Measurements from ENCODE around the gene GALT. TPM values are rescaled to one million over a fixed set of nuclear protein-coding genes. Genes with fewer than 3 reads are reported as not detected.

GALT gene
- total RNA-seq, 1 donor from 2014 or later: 51.5 TPM

- intact Hi-C loops (cut with micrococcal nuclease): no loop called here
- H3K36me3 ChIP-seq: peaks cover 5% of the 10 kb centered on the region
- H3K4me3 ChIP-seq: no peak overlapping the region
- H3K27me3 ChIP-seq (ENCODE audit: low read depth): no peaks in the 10 kb centered on the region
- H3K4me1 ChIP-seq: peaks cover 22% of the 10 kb centered on the region
- TF ChIP-seq, protein P1, sequence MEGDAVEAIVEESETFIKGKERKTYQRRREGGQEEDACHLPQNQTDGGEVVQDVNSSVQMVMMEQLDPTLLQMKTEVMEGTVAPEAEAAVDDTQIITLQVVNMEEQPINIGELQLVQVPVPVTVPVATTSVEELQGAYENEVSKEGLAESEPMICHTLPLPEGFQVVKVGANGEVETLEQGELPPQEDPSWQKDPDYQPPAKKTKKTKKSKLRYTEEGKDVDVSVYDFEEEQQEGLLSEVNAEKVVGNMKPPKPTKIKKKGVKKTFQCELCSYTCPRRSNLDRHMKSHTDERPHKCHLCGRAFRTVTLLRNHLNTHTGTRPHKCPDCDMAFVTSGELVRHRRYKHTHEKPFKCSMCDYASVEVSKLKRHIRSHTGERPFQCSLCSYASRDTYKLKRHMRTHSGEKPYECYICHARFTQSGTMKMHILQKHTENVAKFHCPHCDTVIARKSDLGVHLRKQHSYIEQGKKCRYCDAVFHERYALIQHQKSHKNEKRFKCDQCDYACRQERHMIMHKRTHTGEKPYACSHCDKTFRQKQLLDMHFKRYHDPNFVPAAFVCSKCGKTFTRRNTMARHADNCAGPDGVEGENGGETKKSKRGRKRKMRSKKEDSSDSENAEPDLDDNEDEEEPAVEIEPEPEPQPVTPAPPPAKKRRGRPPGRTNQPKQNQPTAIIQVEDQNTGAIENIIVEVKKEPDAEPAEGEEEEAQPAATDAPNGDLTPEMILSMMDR (IDR thresholded peaks at IDR 0.05; ENCODE audit: borderline replicate concordance): no peak
- H3K9me3 ChIP-seq (replicated peaks): peaks cover 9% of the 10 kb centered on the region
- DNase-seq: no peak
- no peak overlapping the region for H3K27ac ChIP-seq (replicated peaks)
These were observed 23.5 kb downstream of the GALT start for GRCh38 chr9:34669809-34670562.

DNA sequence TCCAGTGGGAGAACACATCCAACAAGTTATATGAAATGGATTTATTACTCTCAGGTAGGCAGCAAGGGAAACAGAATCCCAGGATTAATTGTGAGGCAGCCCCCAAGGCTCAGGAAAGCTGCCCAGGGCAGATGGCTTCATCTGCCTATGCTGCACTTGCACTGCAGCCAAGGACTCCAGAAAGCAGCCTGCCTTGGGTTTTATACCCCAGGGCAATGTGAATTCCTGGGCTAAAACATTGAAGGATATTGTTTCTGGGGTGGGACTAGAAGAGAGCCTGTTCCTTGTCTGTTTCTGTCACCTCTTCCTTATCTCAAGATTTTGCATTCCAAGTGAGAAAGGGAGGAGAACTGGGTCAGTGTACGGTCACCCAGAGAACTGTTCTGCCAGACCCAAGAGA lies 24.8 kb downstream of the GALT start:
- TF ChIP-seq, protein P1 (IDR thresholded peaks at IDR 0.05; ENCODE audit: borderline replicate concordance): no peak
- Histone ChIP-seq H3K4me1 (peaks cover 12% of the 10 kb centered on the region), H3K27ac (replicated peaks) (no peak overlapping the region), H3K9me3 (replicated peaks) (peaks cover 9% of the 10 kb centered on the region), H3K36me3 (peaks cover 5% of the 10 kb centered on the region), H3K27me3 (ENCODE audit: low read depth) (no peaks in the 10 kb centered on the region), H3K4me3 (no peak overlapping the region)
- no peak for DNase-seq
- intact Hi-C loops (cut with micrococcal nuclease): no loop called here

GRCh38 chr9:34674440-34674839 lies 28.0 kb downstream of the GALT start:
- intact Hi-C loops (cut with micrococcal nuclease): no loop called here
- Histone ChIP-seq H3K36me3 (no peaks in the 10 kb centered on the region), H3K4me1 (no peaks in the 10 kb centered on the region), H3K27me3 (ENCODE audit: low read depth) (no peaks in the 10 kb centered on the region), H3K4me3 (no peak overlapping the region), H3K9me3 (replicated peaks) (peaks cover 9% of the 10 kb centered on the region), H3K27ac (replicated peaks) (no peak overlapping the region)
- no peak for DNase-seq
- TF ChIP-seq, protein P1 (IDR thresholded peaks at IDR 0.05; ENCODE audit: borderline replicate concordance): no peak

DNA sequence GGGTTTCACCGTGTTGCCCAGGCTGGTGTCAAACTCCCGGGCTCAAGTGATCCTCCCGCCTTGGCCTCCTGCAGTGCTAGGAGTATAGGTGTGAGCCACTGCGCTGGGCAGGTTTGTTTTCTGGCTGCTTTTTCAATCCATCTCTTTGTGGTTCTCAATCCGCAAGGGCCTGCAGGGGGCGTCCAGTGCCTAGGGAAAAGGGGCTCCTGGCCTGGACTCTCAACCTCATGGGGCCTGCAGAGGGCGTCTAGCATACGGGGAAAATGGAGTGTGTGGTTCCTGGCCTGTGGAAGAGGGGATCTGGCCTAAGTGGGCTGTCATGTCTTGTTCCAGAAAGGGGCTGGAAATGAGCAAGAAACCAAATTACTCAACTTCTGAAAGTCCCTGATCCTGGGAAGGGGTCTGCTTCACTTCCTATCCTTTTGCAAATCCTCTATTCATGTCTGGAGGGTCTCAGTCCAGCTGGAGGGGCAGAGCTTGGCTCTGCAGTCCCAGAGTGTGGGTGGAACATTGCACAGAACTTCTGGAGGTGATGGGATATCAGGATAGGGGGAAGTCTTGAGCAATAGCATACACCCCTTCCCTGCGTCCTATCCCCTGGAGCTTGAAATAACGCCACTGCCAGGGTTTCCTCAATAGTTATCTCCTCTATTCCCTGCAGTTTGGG lies 28.7 kb downstream of the GALT start:
- Histone ChIP-seq H3K27me3 (ENCODE audit: low read depth) (no peaks in the 10 kb centered on the region), H3K4me1 (no peaks in the 10 kb centered on the region), H3K27ac (replicated peaks) (no peak overlapping the region), H3K4me3 (no peak overlapping the region), H3K9me3 (replicated peaks) (peaks cover 3% of the 10 kb centered on the region), H3K36me3 (no peaks in the 10 kb centered on the region)
- TF ChIP-seq, protein P1 (IDR thresholded peaks at IDR 0.05; ENCODE audit: borderline replicate concordance): peak; percentile 48
- intact Hi-C loops (cut with micrococcal nuclease): no loop called here
- DNase-seq: peak; percentile 41

DNA sequence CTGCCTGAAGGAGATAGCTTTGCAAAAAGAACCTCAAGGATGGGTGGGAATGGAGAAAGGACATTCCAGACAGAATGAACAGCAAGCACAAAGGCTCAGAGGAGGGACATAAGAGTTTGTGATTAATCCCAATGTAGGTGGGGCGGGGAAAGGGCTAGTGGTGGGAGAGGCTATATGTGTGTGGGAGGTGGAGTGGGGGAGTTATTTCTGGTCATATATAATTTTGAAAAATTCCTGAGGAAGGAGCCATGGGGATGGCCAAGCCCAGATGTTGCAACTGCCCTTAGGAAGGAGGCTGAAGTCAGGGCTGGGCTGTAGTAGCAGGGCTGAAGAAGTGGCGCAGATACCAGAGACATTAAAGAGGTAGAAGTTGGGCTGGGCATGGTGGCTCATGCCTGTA lies 29.4 kb downstream of the GALT start:
- no peak for DNase-seq
- H3K27me3 ChIP-seq (ENCODE audit: low read depth): no peaks in the 10 kb centered on the region
- TF ChIP-seq, protein P1 (IDR thresholded peaks at IDR 0.05; ENCODE audit: borderline replicate concordance): no peak
- H3K4me3 ChIP-seq: no peak overlapping the region
- intact Hi-C loops (cut with micrococcal nuclease): no loop called here
- no peaks in the 10 kb centered on the region for H3K4me1 ChIP-seq
- H3K9me3 ChIP-seq (replicated peaks): no peaks in the 10 kb centered on the region
- H3K36me3 ChIP-seq: peaks cover 2% of the 10 kb centered on the region
- H3K27ac ChIP-seq (replicated peaks): no peak overlapping the region
